Epithelial cell of esophagus (primary cell): Measurements from ENCODE around the gene PIP4K2C.
"Not testable (repeated sequence)": the region's sequence is repeated elsewhere in the genome, so short reads cannot be mapped to it uniquely, and the experiment has no call there.

Experiments used
- DNase-seq: peaks from one replicate; pipeline ENCODE4 v3.0.0; 2010; ENCODE audit warnings: low read depth
- H3K4me3 ChIP-seq: 2 replicates; pipeline ENCODE4 v1.5.1; 2011; ENCODE audit warnings: mild to moderate bottlenecking, low read length, control low read depth
- CTCF ChIP-seq: IDR thresholded peaks from 2 replicates; pipeline ENCODE4 v1.5.1; 2011; ENCODE audit warnings: low read depth, mild to moderate bottlenecking, low read length, control low read depth, inconsistent platforms; ENCODE audit not compliant: insufficient read depth; ENCODE audit errors: missing control alignments

Gene PIP4K2C

GRCh38 chr12:57552306-57552651 is 38.7 kb upstream of the PIP4K2C start:
- DNase-seq, result no peak
- no peak for TF ChIP-seq CTCF
- H3K4me3 ChIP-seq, result no peak overlapping the region

- TF ChIP-seq CTCF, result no peak
Measured at GRCh38 chr12:57552835-57553313, 38.1 kb upstream of the PIP4K2C start.

GRCh38 chr12:57553343-57554202 is 37.4 kb upstream of the PIP4K2C start:
- DNase-seq, result no peak
- no peak for TF ChIP-seq CTCF

More at GRCh38 chr12:57552835-57553313, 38.1 kb upstream of the PIP4K2C start:
- DNase-seq, result no peak
- H3K4me3 ChIP-seq, result no peak overlapping the region

GRCh38 chr12:57554453-57554852 is 36.5 kb upstream of the PIP4K2C start:
- no peak for TF ChIP-seq CTCF
- DNase-seq, result no peak
- no peak overlapping the region for H3K4me3 ChIP-seq

More at GRCh38 chr12:57553343-57554202, 37.4 kb upstream of the PIP4K2C start:
- no peak overlapping the region for H3K4me3 ChIP-seq

GRCh38 chr12:57554897-57555296 is 36.1 kb upstream of the PIP4K2C start:
- H3K4me3 ChIP-seq, result no peak overlapping the region
- DNase-seq, result no peak
- no peak for TF ChIP-seq CTCF

- DNase-seq, result no peak
- TF ChIP-seq CTCF, result no peak
- no peak overlapping the region for H3K4me3 ChIP-seq
Measured at GRCh38 chr12:57558864-57559263, 32.1 kb upstream of the PIP4K2C start.

GRCh38 chr12:57560516-57560915 is 30.5 kb upstream of the PIP4K2C start:
- no peak for DNase-seq
- no peak overlapping the region for H3K4me3 ChIP-seq
- no peak for TF ChIP-seq CTCF

GRCh38 chr12:57561117-57561516 is 29.9 kb upstream of the PIP4K2C start:
- not testable (repeated sequence) for H3K4me3 ChIP-seq
- DNase-seq, result peak; percentile 40
